ENCODE data around the gene SH3BP1. TPM values are rescaled to one million over a fixed set of nuclear protein-coding genes. Genes with fewer than 3 reads are reported as not detected.

The SH3BP1 gene
- total and polyA plus RNA-seq, 2 of the 4 experiments (the other 2 are of a cell fraction) = 8.8 to 33.3 TPM

DNA sequence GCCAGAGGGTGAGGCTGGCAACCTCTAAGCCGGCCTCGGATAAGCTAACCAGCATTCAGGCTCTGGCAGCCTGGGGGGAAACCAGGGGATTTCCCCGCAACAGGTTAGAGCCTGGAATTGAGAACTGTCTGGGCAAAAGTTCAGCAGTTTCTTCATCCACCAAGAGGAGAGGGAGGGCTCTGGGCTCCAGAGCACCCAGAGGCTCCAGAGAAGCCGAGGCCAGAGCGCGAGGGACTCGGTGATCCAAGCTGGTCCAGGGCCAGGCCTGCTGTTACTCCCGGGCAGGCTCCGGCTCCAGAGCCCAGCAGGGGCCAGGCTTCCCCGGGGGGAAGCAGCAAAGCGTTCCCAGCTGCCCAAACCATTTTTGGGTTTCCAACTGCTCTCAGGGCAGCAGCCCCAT is 13.3 kb upstream of the SH3BP1 start:
- Histone ChIP-seq H4K20me1 (ENCODE audit: insufficient read depth, low read length) (no peaks in the 10 kb centered on the region; the same call in 1 of the 2 replicates), H2AK9ac (replicated peaks; ENCODE audit: low read depth, low read length, poor library complexity) (no peak overlapping the region), H3K18ac (ENCODE audit: low read depth, low read length) (no peak overlapping the region), H4K5ac (ENCODE audit: low read depth, low read length) (no peak overlapping the region), H3K14ac (replicated peaks; ENCODE audit: low read depth, low read length) (no peak overlapping the region), H3K36me3 (ENCODE audit: control insufficient read depth, insufficient read depth, low read length) (peaks cover 45% of the 10 kb centered on the region; the same call in 1 of the 2 replicates), H3K27ac (ENCODE audit: insufficient read depth, low read length) (no peak overlapping the region; the same call in 1 of the 2 replicates), H4K8ac (ENCODE audit: low read depth in 2 of 2, low read length in 2 of 2) (no peak overlapping the region), H3K9me1 (ENCODE audit: insufficient read depth, low read length) (no peaks in the 10 kb centered on the region), H3K23ac (ENCODE audit: low read depth, low read length) (no peak overlapping the region), H2BK5ac (ENCODE audit: low read depth, low read length, poor library complexity, severe bottlenecking) (no peak overlapping the region), H2BK15ac (ENCODE audit: low read depth, low read length) (no peak overlapping the region), H3K79me1 (ENCODE audit: low read depth in 1 of 2, low read length in 2 of 2) (peaks cover 0 to 12% of the 10 kb centered on the region in 2 experiments; a peak in 2 of 4 replicates), H3K27me3 (ENCODE audit: control insufficient read depth, insufficient read depth, low read length) (no peaks in the 10 kb centered on the region), H2AFZ (replicated peaks; ENCODE audit: low read length, poor library complexity) (peak overlapping the region; percentile 28), H3K9me3 (ENCODE audit: control insufficient read depth, insufficient read depth, low read length) (no peaks in the 10 kb centered on the region), H2AK5ac (ENCODE audit: low read depth, low read length) (no peak overlapping the region), H2BK120ac (ENCODE audit: low read depth, low read length) (no peak overlapping the region), H3K4me1 (ENCODE audit: control insufficient read depth, insufficient read depth, low read length) (peaks cover 3% of the 10 kb centered on the region; the same call in 1 of the 2 replicates), H3K4me2 (ENCODE audit: low read depth, low read length) (no peak overlapping the region), H2BK20ac (ENCODE audit: low read depth, low read length) (no peak overlapping the region), H4K91ac (ENCODE audit: insufficient read depth, low read depth, low read length) (no peak overlapping the region), H3K56ac (ENCODE audit: extremely low read depth, insufficient read depth, low read length) (no peak overlapping the region), H3K4ac (ENCODE audit: low read depth, low read length) (no peak overlapping the region), H3K4me3 (ENCODE audit: insufficient read depth, low read depth, low read length) (no peak overlapping the region), H3K9ac (ENCODE audit: low read depth, low read length) (no peak overlapping the region)
- ChIA-PET CTCF (no interaction called here), POLR2A (ENCODE audit: unreplicated experiment) (no interaction called here)
- dilution Hi-C loops (cut with HindIII; ENCODE audit: low sequenced_read_pairs, unreplicated experiment) = no loop called here
- BruUV-seq (replicated peaks) = no TSS peak
- TF ChIP-seq CEBPB (IDR thresholded peaks at IDR 0.05; ENCODE audit: low read depth, low read length) (no peak), CTCF (conservative IDR thresholded peaks at IDR 0.05; ENCODE audit: low read depth, low read length) (no peak), MAFK (IDR thresholded peaks at IDR 0.05; ENCODE audit: low read depth, low read length) (no peak), RCOR1 (IDR thresholded peaks at IDR 0.05; ENCODE audit: insufficient replicate concordance, low read length) (no peak), USF2 (IDR thresholded peaks at IDR 0.05; ENCODE audit: low read depth, low read length) (no peak), SMC3 (IDR thresholded peaks at IDR 0.05; ENCODE audit: low read depth, low read length) (no peak), FOS (IDR thresholded peaks at IDR 0.05; ENCODE audit: low read depth, low read length) (no peak), MAZ (IDR thresholded peaks at IDR 0.05; ENCODE audit: borderline replicate concordance, low read depth, low read length) (no peak), CHD1 (IDR thresholded peaks at IDR 0.05; ENCODE audit: low read depth, low read length) (no peak), NFE2L2 (IDR thresholded peaks at IDR 0.05; ENCODE audit: low read depth, low read length) (no peak), RFX5 (IDR thresholded peaks at IDR 0.05; ENCODE audit: low read depth, low read length) (no peak), BHLHE40 (IDR thresholded peaks at IDR 0.05; ENCODE audit: low read depth, low read length) (no peak), POLR2A (IDR thresholded peaks at IDR 0.05; ENCODE audit: low read depth, low read length) (no peak), MXI1 (IDR thresholded peaks at IDR 0.05; ENCODE audit: borderline replicate concordance, low read depth, low read length) (no peak), RAD21 (IDR thresholded peaks at IDR 0.05; ENCODE audit: low read length) (no peak)
- TF ChIP-seq, protein P1, sequence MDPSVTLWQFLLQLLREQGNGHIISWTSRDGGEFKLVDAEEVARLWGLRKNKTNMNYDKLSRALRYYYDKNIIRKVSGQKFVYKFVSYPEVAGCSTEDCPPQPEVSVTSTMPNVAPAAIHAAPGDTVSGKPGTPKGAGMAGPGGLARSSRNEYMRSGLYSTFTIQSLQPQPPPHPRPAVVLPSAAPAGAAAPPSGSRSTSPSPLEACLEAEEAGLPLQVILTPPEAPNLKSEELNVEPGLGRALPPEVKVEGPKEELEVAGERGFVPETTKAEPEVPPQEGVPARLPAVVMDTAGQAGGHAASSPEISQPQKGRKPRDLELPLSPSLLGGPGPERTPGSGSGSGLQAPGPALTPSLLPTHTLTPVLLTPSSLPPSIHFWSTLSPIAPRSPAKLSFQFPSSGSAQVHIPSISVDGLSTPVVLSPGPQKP (IDR thresholded peaks at IDR 0.05; ENCODE audit: borderline replicate concordance, low read depth, low read length) = no peak
- intact Hi-C loops (cut with micrococcal nuclease) = no loop called here
- in situ Hi-C loops (cut with MboI; ENCODE audit: low sequenced_read_pairs) = no loop called here
- 68% methylated on average over 9 of the region's 11 CpGs; no CpG with 5 or more reads in 1 of the 2 experiments for WGBS, 2 experiments (ENCODE audit: extremely low coverage in 2 of 2, insufficient read length in 1 of 2)
- peak; percentile 43 for DNase-seq
- no peak for ATAC-seq (ENCODE audit: low read depth)

All from IMR-90 (cell line).